ENCODE results near the gene ERAP2.

Gene ERAP2

GRCh38 chr5:96893342-96893741, 17.0 kb downstream of the ERAP2 start:
- in situ Hi-C loops (cut with MboI; ENCODE audit: low sequenced_read_pairs), result loop anchor here (25.0 kb wide), 1 partner anchor 269 kb away; no protein-coding TSS in a partner anchor

GRCh38 chr5:96896276-96896675, 20.0 kb downstream of the ERAP2 start:
- in situ Hi-C loops (cut with MboI; ENCODE audit: low sequenced_read_pairs), result loop anchor here (25.0 kb wide), 1 partner anchor 266 kb away; no protein-coding TSS in a partner anchor

- in situ Hi-C loops (cut with MboI; ENCODE audit: low sequenced_read_pairs), result loop anchor here (25.0 kb wide), 1 partner anchor 265 kb away; no protein-coding TSS in a partner anchor
Observed at GRCh38 chr5:96896806-96897205, 20.5 kb downstream of the ERAP2 start.

- in situ Hi-C loops (cut with MboI; ENCODE audit: low sequenced_read_pairs), result no loop called here
Observed at GRCh38 chr5:96901384-96901783, 25.1 kb downstream of the ERAP2 start.

DNA sequence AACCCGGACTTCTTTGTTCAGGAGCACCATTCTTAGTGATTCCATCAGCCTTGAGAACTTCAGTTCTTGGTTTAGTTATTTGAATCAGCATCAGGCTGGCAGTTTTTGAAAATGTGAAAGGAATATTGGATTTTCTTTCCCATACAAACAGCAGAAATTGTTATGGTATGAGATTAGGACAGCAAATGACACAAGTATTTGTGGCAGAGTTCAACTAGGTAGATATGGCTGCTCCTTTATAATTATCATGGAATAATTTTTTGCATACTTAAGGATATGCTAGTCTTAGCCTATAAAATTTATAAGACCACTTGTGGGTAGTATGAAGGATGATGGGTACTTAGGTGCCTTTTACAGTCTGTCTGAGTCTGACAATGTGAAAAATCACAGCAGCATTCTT, 25.5 kb downstream of the ERAP2 start:
- in situ Hi-C loops (cut with MboI; ENCODE audit: low sequenced_read_pairs), result no loop called here

DNA sequence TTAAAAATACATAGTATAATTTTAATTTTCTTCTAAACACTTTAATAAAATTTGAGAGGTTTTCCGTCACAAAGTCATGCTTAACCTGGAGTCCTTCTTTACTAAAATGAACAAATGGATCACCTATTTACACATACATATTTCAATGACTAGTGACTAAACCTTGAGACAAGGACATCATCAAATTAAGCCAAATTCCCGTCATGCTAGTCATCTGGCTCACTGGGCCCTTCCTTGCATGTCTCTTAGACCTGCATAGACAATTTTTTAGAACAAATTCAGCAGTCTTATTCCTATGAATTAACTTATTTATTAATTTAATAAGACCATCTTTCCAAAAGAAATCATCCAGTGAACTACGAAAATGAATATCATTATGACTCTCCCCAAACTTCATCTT, 26.6 kb downstream of the ERAP2 start:
- in situ Hi-C loops (cut with MboI; ENCODE audit: low sequenced_read_pairs), result no loop called here

- in situ Hi-C loops (cut with MboI; ENCODE audit: low sequenced_read_pairs), result no loop called here
Observed at GRCh38 chr5:96903300-96903699, 27.0 kb downstream of the ERAP2 start.

GRCh38 chr5:96904054-96904931, 28.0 kb downstream of the ERAP2 start:
- in situ Hi-C loops (cut with MboI; ENCODE audit: low sequenced_read_pairs), result no loop called here

- in situ Hi-C loops (cut with MboI; ENCODE audit: low sequenced_read_pairs), result no loop called here
Observed at GRCh38 chr5:96905864-96906263, 29.6 kb downstream of the ERAP2 start.

DNA sequence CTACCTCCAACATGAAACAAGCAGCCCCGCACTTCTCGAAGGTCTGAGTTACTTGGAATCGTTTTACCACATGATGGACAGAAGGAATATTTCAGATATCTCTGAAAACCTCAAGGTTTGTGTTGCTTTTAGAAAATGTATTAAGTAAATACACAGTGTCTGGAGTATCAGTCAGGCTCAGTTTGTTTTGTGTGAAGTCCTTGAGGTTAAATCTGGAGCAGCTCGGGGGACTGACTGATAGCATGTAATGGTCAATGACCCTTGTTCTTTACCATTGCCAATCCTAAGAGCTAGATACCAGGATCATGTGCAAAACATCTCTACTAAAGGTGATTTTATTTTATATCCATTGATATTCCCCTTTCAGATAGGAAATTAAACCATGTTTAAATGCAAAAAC, 32.7 kb downstream of the ERAP2 start:
- in situ Hi-C loops (cut with MboI; ENCODE audit: low sequenced_read_pairs), result no loop called here

GRCh38 chr5:96909435-96909834, 33.1 kb downstream of the ERAP2 start:
- in situ Hi-C loops (cut with MboI; ENCODE audit: low sequenced_read_pairs), result no loop called here

DNA sequence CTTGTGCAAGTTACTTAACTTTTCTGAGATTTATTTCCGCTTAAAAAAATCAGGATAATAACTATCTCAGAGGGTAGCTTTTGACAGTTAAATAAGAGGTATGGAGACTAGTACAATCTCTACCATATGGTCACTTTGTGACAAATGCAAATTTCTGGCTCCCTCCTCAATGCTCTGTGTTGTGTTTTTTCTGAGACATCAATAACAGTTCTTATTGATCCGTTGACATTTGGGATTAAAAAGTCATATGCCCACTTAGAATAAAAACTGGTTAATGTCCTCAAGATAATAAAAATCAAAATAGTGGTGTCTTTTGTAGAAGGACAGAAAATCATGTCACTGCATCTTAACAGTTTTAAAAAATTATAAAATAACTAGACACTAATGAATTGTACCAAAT, 34.8 kb downstream of the ERAP2 start:
- in situ Hi-C loops (cut with MboI; ENCODE audit: low sequenced_read_pairs), result no loop called here

DNA sequence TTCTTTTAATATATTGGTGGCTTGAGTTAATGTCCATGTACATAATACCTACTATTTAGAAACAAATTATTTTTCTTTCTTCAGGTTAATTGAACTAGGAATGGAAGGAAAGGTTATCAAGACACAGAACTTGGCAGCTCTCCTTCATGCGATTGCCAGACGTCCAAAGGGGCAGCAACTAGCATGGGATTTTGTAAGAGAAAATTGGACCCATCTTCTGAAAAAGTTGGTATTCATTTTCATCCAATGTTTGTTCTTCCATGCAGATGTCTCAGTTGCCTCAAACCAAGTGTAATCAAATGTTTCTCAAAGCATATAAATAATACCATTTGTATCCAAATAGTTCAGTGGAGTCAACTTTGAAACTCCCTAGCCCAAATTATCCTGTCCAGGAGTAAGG, 36.9 kb downstream of the ERAP2 start:
- in situ Hi-C loops (cut with MboI; ENCODE audit: low sequenced_read_pairs), result no loop called here

GRCh38 chr5:96919754-96920197, 43.5 kb downstream of the ERAP2 start:
- in situ Hi-C loops (cut with MboI; ENCODE audit: low sequenced_read_pairs), result no loop called here

DNA sequence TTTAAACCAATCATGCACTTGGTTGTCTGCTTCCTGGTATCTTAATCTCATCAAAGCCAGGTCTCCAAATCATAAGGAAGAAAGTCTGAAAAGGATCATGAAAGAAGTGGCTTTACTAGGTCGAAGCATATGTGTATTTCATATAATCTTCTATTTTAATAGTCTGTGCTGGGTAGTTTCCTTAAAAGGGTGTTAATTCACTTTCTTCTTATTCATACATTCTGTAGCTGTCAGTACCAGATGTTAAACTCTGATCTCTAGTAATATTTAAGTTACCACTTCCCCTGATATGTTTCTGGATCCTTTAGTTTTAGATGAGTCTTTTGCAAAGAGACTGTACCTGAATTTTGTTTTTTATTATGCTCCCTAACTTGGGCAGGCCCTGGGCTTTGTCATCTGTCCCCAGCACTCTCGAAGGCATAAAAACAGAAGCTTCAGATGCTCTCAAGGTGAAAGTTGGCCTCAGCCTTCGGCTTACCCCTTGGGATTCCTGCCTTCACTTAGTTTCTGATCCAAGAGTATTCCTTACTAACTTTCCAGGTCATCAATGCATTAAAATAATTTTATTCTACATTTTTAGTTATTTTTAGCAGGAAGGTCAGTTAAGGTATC, 44.5 kb downstream of the ERAP2 start:
- in situ Hi-C loops (cut with MboI; ENCODE audit: low sequenced_read_pairs), result no loop called here

DNA sequence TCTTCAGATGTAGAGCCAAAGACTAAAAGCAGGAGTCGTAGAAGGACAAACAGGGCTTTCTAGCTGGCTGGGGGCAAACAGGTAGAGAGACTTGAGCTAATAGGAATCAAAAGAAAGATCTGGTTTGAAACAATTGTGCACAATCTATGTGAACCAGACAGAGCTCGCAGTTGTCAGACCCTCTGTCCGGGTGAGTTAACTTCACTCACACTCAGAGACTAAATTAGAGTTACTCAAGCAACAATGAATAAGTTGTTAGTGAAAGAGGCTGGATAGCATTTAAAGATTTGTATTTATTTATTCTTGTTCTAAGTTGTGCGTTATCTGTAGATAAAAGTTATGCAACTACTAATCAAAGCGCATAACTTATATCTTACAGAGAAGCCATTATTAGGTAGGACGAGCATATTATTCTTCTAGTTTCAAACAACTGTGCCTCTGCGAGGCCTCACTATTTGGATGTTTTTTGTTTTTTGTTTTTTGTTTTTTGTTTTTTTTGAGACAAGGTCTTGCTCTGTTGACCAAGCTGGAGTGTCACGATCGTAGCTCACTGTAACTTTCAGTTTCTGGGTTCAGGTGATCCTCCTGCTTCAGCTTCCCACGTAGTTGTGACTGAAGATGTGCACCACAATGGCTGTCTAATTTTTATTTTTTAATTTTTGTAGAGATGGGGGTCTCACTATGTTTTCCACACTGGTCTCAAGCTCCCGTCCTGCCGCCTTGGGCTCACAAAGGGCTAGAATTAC, 46.4 kb downstream of the ERAP2 start:
- in situ Hi-C loops (cut with MboI; ENCODE audit: low sequenced_read_pairs), result no loop called here

GRCh38 chr5:96924016-96924443, 47.7 kb downstream of the ERAP2 start:
- in situ Hi-C loops (cut with MboI; ENCODE audit: low sequenced_read_pairs), result no loop called here

DNA sequence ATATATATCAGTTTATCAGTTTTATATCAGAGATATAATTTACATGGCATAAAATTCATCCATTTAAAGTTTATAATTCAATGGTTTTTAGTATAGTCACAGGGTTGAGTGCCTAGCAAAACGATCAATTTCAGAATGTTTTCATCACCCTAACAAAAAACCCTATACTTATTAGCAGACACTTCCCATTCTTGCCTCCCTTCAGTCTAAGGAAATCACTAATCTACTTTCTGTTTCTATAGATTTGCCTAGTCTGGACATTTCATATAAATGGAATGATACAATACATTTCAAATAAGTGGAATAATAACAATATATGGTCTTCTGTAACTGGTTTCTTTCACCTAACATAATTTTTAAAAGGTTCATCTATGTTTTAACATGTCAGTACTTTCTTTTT, 50.0 kb downstream of the ERAP2 start:
- in situ Hi-C loops (cut with MboI; ENCODE audit: low sequenced_read_pairs), result no loop called here

- in situ Hi-C loops (cut with MboI; ENCODE audit: low sequenced_read_pairs), result no loop called here
Observed at GRCh38 chr5:96927008-96927407, 50.7 kb downstream of the ERAP2 start.

DNA sequence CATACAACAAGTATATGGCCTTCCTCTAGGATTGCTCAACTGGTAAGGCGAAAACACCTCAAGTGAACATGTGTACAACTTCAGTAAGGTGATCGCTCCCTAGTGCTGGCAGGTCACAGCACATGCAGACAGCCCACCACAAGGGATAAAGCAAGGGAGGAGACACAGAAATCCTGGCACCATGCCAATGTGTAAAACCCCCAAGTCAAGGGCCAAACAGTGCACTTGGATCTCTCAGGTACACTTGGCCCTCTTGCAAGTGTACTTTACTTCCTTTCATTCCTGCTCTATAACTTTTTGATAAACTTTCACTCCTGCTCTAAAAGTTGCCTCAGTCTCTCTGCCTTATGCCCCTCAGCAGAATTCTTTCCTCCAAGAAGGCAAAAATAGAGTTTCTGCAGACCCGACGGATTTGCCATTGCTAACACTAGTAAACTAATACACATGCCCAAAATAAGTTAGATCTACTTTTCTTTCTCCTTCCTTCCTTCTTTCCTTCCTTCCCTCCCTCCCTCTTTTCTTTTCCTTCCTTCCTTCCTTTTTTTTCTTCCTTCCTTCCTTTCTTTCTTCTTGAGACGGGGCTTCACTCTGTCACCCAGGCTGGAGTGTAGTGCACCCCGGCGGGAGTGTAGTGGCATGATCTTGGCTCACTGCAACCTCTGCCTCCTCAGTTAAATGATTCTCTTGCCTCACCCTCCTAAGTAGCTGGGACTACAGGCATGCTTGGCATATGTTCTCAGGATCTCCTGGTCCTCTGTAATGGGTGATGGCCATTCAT, 52.8 kb downstream of the ERAP2 start:
- in situ Hi-C loops (cut with MboI; ENCODE audit: low sequenced_read_pairs), result no loop called here

DNA sequence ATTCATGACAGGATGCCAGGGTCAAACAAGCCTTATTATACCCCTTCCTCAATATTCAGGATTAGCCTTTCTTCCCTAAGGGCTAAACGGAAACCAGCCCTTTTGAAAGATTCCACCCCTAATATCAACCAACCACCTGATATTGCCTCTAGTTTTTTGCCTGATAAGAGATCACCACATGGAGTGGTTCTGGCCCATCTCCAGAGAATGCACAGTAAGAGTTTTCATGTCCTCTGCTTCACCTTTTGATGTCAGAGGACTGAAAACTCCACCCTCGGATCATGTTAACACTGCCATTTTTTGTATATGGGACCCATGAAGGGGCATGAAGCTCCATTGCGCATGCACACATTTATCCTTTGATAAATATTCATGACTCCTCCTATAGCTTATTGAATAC, 53.8 kb downstream of the ERAP2 start:
- in situ Hi-C loops (cut with MboI; ENCODE audit: low sequenced_read_pairs), result no loop called here
